GM06990 (cell line): ENCODE data around the gene GPR108.

Experiments used
- DNase-seq: peaks from one replicate; pipeline ENCODE4 v3.0.0-alpha.2; 2011; ENCODE audit not compliant: insufficient read length; ENCODE audit errors: extremely low read depth
- H3K27me3 ChIP-seq: replicated peaks from 2 replicates; pipeline ENCODE4 v1.6.0; 2011; ENCODE audit warnings: low read length; ENCODE audit not compliant: control insufficient read depth, insufficient read depth
- H3K36me3 ChIP-seq: 2 replicates; pipeline ENCODE4 v1.5.1; 2011; ENCODE audit warnings: low read length; ENCODE audit not compliant: control insufficient read depth, insufficient read depth
- H3K4me3 ChIP-seq: replicated peaks from 2 replicates; pipeline ENCODE4 v1.5.1; 2011; ENCODE audit warnings: low read depth, mild to moderate bottlenecking, control low read depth, low read length
- TF ChIP-seq, protein P1 (sequence below): IDR thresholded peaks from 2 replicates; pipeline ENCODE4 v1.5.1; 2011; ENCODE audit warnings: low read length, control low read depth, mild to moderate bottlenecking, inconsistent platforms; ENCODE audit not compliant: insufficient read depth, poor library complexity, severe bottlenecking

GPR108 gene

DNA sequence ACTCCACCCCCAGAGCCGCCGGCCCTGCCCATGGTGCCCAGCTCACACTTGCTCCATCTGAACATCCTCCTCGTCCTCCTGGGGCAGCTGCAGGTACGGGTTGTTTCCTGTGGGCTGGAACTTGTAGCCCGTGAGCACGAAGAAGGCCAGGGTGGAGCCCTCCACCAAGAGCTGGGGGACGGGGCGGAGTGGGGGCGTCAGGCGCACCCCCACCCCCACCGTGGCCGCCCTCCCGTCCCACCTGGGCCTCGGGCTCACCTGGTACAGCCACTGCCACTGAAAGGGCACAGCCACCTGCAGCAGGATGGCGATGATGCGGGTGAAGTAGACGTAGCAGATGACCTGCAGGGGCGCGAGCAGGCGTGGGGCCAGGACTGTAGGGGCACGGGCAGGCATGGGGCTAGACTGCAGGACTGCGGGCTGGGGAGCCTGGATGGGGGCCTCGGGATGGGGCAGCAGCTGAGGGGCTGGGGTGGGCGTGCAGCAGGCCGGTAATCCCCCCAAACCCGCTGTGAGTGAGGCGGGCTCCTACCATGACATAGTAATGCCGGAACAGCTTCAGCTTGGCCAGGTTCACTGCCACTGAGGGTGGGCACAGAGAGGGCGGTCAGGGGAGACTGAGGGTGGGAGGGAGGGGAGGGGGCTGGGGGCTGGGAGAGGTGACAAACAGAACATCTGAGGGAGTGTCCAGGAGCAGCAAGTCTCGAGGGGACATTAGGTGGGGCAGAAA lies 6.3 kb downstream of the GPR108 start:
- Histone ChIP-seq H3K27me3 (no peaks in the 10 kb centered on the region), H3K4me3 (no peak overlapping the region), H3K36me3 (peaks cover 18% of the 10 kb centered on the region)
- TF ChIP-seq, protein P1, sequence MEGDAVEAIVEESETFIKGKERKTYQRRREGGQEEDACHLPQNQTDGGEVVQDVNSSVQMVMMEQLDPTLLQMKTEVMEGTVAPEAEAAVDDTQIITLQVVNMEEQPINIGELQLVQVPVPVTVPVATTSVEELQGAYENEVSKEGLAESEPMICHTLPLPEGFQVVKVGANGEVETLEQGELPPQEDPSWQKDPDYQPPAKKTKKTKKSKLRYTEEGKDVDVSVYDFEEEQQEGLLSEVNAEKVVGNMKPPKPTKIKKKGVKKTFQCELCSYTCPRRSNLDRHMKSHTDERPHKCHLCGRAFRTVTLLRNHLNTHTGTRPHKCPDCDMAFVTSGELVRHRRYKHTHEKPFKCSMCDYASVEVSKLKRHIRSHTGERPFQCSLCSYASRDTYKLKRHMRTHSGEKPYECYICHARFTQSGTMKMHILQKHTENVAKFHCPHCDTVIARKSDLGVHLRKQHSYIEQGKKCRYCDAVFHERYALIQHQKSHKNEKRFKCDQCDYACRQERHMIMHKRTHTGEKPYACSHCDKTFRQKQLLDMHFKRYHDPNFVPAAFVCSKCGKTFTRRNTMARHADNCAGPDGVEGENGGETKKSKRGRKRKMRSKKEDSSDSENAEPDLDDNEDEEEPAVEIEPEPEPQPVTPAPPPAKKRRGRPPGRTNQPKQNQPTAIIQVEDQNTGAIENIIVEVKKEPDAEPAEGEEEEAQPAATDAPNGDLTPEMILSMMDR, result no peak
- no peak for DNase-seq

DNA sequence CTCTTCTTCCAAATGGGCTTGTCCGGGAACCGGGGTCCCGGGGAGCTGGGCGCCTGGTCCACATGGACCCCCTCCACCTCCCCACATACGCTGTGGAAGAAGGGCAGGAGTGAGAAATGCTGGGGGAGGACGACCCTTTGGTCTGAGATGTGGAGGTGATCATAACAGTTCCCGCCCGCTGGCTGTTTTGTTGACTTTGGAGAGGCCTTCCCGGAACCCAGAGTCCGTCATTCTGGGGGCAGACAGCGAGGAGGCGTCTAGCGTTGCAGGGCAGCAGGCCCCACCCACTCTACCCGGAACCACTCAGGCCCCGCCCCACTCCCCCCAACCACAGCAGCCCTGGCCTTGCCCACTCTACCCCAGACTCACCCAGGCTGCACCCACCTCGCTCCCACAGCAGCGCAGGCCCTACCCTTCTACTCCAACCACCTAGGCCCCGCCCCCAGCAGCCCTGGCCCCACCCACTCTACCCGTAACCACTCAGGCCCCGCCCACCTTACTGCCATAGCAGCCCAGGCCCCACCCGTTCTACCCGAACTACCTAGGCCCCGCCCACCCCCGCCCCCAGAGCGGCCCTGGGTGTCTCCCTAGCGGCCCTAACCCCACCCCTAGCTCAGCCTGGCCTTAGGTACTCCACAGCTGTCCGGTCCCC lies 7.1 kb downstream of the GPR108 start:
- no peaks in the 10 kb centered on the region for H3K27me3 ChIP-seq
- TF ChIP-seq, protein P1, result no peak
- no peak overlapping the region for H3K4me3 ChIP-seq
- DNase-seq, result no peak
- peaks cover 18% of the 10 kb centered on the region for H3K36me3 ChIP-seq

DNA sequence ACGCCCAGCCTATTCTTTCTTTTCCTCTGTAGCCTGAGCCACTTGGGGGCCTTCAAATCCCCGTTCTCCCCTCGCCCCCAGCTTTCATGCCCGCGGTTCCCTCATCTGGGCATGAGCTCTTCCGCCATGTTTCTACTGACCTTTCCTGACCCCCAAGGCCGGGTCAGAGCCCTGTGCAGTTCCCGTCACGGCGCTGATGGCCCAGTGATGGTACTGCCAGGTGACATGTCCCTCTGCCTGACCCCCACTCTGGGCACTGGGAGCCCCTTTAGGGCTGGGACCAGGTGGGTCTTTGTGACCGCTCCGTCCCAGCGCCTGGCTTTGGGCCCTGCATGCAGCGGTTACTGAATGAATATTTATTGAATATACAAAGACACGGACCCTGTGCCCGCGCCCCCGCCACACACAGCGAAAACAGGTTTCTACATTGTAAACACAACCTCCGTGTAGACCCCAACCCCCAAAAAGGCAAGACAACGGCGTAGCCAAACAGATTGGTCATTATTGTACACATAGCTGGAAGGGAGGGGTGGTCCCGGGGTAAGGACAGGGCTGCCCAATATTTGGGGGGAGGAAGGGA lies 7.7 kb downstream of the GPR108 start:
- Histone ChIP-seq H3K27me3 (no peaks in the 10 kb centered on the region), H3K36me3 (peaks cover 18% of the 10 kb centered on the region), H3K4me3 (no peak overlapping the region)
- DNase-seq, result no peak
- TF ChIP-seq, protein P1, result no peak

DNA sequence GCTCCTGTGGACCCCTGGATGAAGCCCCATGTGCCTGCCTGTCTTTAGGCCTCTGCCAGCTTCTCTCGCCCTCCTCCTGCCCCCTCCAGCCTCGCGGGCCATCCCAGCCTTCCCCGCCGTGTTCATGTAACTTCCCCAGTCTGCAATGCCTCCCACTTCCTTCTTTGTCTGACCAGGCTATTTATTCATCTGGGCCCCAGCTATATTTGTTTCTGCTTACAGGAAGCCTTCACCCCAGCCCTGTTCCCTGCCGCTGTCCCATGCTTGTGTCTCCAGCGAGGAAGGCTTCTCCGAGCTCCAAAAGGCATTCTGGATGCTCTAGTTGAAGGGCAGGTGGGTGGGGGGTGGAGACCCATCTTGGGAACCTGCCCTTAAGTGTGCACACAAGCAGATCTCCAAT lies 9.0 kb downstream of the GPR108 start:
- DNase-seq, result no peak
- Histone ChIP-seq H3K36me3 (peaks cover 15% of the 10 kb centered on the region), H3K27me3 (no peaks in the 10 kb centered on the region), H3K4me3 (no peak overlapping the region)
- TF ChIP-seq, protein P1, result no peak

DNA sequence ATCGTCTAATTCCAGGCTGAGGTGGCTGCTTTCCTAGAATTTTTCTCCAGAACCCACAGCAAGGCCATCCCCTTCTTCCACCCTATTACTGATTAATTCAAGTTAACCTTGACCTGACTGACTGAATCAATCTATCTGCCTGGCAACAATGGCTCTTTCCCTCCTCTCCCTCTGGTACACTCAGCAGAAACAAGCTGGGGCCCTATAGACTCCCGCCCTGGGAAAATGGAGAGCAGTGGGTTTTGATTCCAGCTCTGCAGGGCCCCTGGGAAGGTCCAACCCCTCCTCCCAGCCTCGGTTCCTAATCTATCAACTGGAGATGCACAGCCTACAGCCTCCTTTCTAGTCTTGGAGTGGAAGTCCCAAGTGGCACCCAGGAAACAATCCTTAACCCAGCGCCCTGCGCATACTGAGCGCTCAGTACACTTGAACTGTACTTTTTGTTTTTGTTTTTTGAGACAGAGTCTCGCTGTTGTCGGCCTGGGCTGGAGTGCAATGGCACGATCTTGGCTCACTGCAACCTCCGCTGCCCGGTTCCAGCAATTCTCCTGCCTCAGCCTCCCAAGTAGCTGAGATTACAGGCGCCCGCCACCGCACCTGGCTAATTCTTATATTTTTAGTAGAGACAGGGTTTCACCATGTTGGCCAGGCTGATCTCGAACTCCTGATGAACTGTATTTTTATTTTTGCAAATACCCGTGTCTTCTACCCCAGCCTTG lies 11.7 kb downstream of the GPR108 start:
- no peak for DNase-seq
- TF ChIP-seq, protein P1, result no peak
- Histone ChIP-seq H3K36me3 (no peaks in the 10 kb centered on the region; the same call in none of the 2 replicates), H3K27me3 (no peaks in the 10 kb centered on the region), H3K4me3 (no peak overlapping the region)
